Cardiac septum (tissue), 1 donor: ENCODE measurements around the gene GBX1. TPM values are rescaled to one million over a fixed set of nuclear protein-coding genes. Genes with fewer than 3 reads are reported as not detected.

Experiments used
- DNase-seq: peaks from one replicate; pipeline ENCODE4 v3.0.0-alpha.2; 2020; ENCODE audit warnings: low spot score
- intact Hi-C: fragments of 100-400 bp; cut with DNase I; formaldehyde crosslinking; loops from one replicate; pipeline ENCODE4 v1.14.0; 2022
- long read RNA-seq: library from polyadenylated mRNA; unstranded; transcript quantifications from one replicate; pipeline ENCODE4 v2.0.0, GENCODE V29; 2021
- total RNA-seq: library from RNA; stranded (reverse); fragmentation: NEBNext Ultra II Directional; extraction: Animal tissue kit (Norgen Biotek cat#: 25700); gene quantifications from one replicate; pipeline ENCODE4 v1.2.1, GENCODE V29; 2021
- donor health status: DM: no; HTN: no; CAD: no.

Gene GBX1
- total RNA-seq: 0.57 TPM
- long read RNA-seq, partial matches to known transcripts: 0 of 3 reads
- long read RNA-seq, other reads (novel, unspliced or antisense): 3 of 3 reads

DNA sequence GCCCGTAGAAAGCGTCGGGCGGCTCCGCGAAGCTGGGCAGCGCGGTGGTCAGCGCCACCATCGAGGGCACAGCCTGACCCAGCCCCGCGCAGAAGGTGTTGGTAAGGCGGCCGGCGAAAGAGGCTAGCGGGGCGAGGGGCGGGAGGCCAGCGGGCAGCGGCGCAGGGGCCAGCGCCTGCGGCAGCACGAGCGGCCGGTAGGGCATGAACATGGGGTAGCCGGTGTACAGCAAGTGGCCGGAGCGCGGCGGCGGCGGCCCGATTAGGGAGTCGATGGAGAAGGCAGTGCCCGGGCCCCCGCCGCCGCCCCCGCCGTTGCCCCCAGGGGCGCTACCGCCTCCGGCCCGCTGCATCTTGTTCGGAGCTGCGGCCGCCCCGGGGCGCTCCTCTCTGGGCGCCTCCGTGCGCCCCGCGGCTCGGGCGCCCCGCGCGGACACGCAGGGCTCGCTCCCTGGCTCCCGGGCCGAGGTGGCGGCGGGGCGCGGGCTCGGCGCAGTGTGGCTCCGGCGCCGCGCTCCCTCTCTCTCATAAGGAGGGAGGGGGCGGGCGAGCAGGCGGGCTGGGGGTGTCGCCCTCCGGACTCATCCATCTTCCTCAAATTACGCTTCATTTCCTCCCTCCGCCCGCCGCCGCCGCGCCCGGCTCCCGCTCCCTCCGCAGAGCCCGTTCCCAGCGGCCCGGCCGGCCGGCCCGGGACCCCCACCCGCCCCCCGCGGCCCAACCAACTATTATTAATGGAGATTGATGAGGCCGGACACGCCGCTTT lies at the start of gene GBX1:
TSS of gene GBX1 (minus strand) at position 498 of the 765 bp plus-strand sequence. CDS start at position 352, 146 bp downstream.
- intact Hi-C loops: no loop called here
- no peak for DNase-seq

DNA sequence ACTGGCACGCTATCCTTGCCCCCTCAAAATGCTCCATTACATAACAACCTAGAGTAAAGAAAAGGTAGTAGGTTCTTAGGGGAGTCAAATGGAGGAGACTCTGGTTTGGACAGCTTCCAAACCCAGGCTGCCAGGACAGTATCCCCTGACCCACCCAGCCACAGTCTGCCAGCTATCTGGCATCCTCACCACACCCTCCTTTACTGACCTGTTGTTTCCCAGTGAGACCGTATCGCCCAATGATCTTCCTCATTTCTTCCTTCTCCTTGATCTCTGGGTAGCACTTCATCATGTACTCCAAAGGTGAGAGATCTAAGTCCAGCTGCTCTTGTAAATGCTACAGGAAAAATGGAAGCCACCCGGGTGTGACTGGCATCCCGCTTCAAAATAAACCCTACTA lies 47.9 kb upstream of the GBX1 start:
- no peak for DNase-seq
- intact Hi-C loops: no loop called here

- DNase-seq: no peak
- intact Hi-C loops: no loop called here
Observed at GRCh38 chr7:151213826-151214225, 46.3 kb upstream of the GBX1 start.

DNA sequence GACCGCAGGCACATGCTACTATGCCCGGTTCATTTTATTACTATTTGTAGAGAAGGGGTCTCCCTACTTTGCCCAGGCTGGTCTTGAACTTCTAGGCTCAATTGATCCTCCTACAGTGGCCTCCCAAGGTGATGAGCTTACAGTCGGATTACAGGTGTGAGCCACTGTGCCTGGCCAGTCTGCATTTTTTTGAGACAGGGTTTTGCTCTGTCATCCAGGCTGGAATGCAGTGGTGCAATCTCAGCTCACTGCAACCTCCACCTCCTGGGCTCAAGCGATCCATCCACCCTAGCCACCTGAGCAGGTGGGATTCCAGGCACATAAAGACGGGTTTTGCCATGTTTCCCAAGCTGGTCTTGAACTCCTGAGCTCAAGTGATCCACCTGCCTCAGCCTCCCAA lies 45.1 kb upstream of the GBX1 start:
- no peak for DNase-seq
- intact Hi-C loops: no loop called here

DNA sequence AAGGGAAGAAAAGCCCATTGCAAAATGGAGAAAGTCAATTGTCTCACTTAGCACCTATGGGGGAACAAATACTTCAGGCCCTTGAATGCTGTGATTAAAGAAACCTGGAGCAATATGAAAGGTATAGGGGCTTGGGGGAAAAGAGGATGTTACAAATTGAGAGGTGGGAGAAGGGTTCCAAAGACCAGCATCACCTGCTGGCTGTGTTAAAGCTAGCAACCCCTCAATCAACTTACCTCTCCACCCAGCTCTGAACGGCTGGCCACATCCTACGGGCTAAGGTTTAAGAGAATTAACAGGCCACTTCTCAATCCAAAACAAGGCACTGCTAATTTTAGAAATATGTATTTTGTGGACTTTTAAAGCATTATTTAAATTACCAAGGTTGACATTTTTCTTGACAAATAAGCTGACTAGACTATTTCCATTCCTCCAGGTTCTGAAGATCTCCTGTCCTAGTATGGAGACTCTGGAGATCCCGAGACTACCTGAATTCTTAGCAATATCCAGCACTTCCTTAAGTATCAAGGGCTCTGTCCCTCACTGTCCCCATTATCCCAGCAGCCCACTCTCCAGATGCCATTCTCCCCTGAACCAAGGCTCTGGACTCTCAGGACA lies 43.8 kb upstream of the GBX1 start:
- no peak for DNase-seq
- intact Hi-C loops: no loop called here

DNA sequence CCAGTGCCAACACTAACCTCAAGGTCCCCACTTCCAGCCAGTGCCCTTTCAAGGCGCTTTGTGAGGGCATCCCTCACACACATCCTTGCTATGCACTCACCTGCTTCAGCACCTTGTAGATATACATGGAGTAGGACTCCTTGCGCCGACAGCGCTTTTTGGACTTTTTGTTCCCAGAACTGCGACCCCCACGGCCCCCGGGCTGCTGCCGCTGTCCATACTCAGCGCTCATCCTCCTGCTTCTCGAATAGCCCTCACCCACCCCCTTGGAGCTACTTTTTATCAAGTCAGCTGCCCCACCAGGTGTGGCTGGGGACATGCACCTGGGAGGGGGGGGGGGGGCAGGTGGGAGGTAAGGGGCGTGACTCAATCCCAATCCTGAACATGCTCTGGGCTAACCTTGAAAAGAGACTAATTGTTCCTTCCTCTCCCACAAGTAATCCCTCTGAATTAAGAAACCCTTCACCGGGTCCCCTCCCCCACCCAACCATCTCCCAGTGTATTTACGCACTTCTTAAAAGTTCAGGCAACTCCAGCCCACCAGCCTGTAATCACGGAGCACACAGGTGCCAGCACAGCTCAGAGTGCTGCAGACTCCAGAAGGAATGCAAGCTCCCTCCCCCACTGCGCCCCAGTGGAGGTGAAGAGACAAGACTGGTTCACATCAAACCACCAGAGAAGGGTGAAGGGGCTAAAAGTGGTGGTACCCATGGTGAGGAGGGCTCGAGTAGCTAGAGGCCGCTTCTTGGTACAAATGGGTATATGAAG lies 42.8 kb upstream of the GBX1 start, which contains the start of gene H2BK1:
TSS of gene H2BK1 (minus strand) at position 402 of the 768 bp plus-strand sequence. CDS start at position 232, 170 bp downstream.
- no peak for DNase-seq

GRCh38 chr7:151209588-151209987 lies 42.1 kb upstream of the GBX1 start:
- intact Hi-C loops: no loop called here

More for the DNA sequence above, 42.8 kb upstream of the GBX1 start, which contains the start of gene H2BK1:
- intact Hi-C loops: no loop called here

GRCh38 chr7:151208253-151208862 lies 40.9 kb upstream of the GBX1 start:
- intact Hi-C loops: no loop called here
- no peak for DNase-seq

More at GRCh38 chr7:151209588-151209987, 42.1 kb upstream of the GBX1 start:
- DNase-seq: no peak

- DNase-seq: no peak
- intact Hi-C loops: no loop called here
Observed at GRCh38 chr7:151207804-151208203, 40.3 kb upstream of the GBX1 start.

DNA sequence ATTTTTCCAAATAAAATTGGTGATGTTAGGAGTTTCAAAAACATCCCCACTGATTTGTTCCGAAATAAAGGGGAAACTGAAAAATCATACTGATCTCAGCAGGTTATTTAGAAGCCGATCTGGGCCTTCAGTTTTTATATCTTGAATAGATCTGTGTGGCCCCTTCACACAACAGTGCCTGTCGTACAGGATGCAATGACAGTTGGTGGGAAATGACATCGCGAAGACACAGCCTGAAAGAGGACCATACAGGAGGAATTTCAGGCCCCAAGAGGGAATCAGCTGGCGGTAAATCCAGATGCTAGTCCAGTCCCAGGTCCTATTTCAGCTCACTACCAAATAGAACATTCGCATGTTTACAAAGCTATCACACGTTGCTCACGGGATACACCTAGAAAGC lies 39.8 kb upstream of the GBX1 start:
- intact Hi-C loops: no loop called here
- DNase-seq: no peak

- no peak for DNase-seq
- intact Hi-C loops: no loop called here
Observed at GRCh38 chr7:151206914-151207313, 39.4 kb upstream of the GBX1 start.

DNA sequence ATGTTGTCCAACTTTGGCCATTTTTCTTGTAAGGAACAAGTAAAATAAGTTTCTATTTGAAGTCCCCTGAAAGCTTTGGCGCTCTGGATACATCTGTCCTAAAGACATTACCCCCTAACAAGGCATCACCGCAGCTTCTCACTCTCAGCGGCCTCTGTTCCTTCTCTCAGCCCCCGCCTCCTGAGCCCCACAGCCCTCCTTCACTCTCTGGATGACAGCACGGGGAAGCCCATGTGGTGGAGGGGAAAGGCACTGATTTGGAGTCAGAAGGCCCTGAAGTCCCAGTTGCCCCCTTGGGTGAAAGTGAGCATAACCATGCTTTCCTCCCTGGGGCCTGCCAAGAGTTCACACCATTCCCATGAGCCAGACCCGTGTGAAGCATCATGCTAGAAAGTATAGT lies 38.2 kb upstream of the GBX1 start:
- no peak for DNase-seq
- intact Hi-C loops: no loop called here

GRCh38 chr7:151204383-151205032 lies 37.0 kb upstream of the GBX1 start:
- intact Hi-C loops: no loop called here

DNA sequence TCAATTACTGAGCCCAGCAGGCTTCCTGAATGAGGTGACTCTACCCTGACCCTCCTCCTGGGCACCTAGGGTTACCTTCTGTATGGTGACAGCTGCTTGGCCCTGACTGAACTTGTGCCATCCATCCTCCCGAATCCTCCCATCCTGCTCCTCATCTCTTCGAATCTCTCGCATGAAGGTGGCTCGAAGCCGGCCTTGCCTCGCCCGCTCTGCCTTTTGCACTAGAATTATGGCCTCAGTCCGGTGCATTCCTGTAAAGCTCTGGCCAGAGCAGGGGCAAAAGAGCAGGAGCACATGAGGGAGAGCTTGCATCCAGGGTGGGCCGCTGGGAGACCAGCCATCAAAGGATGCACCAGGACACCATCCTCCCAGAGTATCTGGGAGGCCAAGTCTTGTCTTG lies 35.3 kb upstream of the GBX1 start:
- intact Hi-C loops: no loop called here

More at GRCh38 chr7:151204383-151205032, 37.0 kb upstream of the GBX1 start:
- no peak for DNase-seq

GRCh38 chr7:151201751-151202150 lies 34.3 kb upstream of the GBX1 start:
- intact Hi-C loops: no loop called here
- DNase-seq: no peak

More for the DNA sequence above, 35.3 kb upstream of the GBX1 start:
- DNase-seq: no peak

- intact Hi-C loops: no loop called here
- no peak for DNase-seq
Observed at GRCh38 chr7:151201344-151201743, 33.9 kb upstream of the GBX1 start.

DNA sequence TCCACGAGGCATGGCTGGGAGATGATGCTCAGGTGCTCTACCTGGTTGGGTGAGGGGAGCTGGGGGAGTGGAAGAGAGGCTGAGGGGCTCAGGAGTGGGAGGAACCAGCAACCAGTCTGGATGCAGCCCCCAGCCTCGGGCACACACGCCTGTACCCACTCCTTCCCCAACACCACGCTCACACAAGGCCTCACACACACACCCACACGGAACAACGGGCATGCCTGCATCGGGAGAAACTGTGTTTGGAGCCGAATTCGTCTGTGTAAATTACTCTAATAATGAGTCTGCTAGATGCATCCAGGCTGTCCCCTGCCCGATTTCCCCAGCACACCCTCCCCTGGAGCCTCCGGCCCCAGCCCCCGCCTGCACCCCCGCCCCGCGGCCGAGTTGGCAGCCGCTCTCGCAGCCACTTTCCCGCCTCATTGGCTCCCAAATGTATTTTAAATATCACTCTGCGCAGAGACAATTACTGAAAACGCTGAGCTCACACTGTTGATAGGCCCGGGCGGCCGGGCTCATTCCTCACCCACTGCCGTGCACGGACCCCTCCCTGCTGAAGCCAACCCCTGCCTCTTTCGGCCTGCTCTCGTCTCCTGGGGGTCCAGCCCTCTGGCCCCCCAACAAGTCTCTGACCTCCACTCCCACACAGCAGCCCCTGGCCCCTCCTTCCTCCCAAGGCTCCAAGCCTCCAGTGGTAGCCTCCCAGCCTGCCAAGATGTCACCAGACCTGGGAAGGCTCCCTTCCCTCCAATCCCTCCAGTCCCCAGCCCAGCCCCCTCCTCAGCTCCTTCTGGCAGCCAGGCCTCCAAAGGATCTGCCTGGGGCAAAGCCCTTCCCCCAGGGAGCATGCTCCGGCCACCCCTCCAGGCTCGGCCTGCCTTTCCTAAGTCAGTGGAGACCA lies 31.7 kb upstream of the GBX1 start:
- intact Hi-C loops: no loop called here
- no peak for DNase-seq

- intact Hi-C loops: no loop called here
- DNase-seq: no peak
Observed at GRCh38 chr7:151197932-151198331, 30.4 kb upstream of the GBX1 start.
